Prostate gland (tissue), 2 donors: ENCODE results near the gene GAL. TPM values are rescaled to one million over a fixed set of nuclear protein-coding genes. Genes with fewer than 3 reads are reported as not detected.

Experiments
- DNase-seq: peaks from one replicate; pipeline ENCODE4 v3.0.0-alpha.2; 2019; ENCODE audit warnings: low spot score
- H3K27ac ChIP-seq, 2 donors: fragments of 200-600 bp; sonication (generic); 2 replicates each; pipeline ENCODE4 v1.5.1; 2017 to 2019
- H3K27me3 ChIP-seq: fragments of 200-600 bp; sonication (generic); replicated peaks from 2 replicates; pipeline ENCODE4 v1.5.1; 2019; ENCODE audit not compliant: insufficient read depth
- H3K36me3 ChIP-seq, 2 donors: fragments of 200-600 bp; sonication (generic); 1 replicate in 1 of 2; 2 replicates in 1 of 2; pipeline versions ENCODE4 v1.5.1 to v1.8.1; 2017 to 2019
- H3K4me1 ChIP-seq: fragments of 200-600 bp; sonication (generic); replicated peaks from 2 replicates; pipeline ENCODE4 v1.5.1; 2019
- H3K4me3 ChIP-seq, 2 donors: fragments of 200-600 bp; sonication (generic); 2 replicates each; pipeline ENCODE4 v1.5.1; 2017 to 2019
- H3K9me3 ChIP-seq: fragments of 200-600 bp; sonication (generic); 2 replicates; pipeline ENCODE4 v1.5.1; 2017
- CTCF ChIP-seq, 4 experiments: fragments of 200-600 bp in 2 of 4; fragments of 450-650 bp in 2 of 4; sonication (generic) in 2 of 4; IDR thresholded peaks; 1 replicate in 3 of 4; 2 replicates in 1 of 4; pipeline ENCODE4 v1.5.1; 2016 to 2019; ENCODE audit warnings: antibody characterized with exemption in 4 of 4, mild to moderate bottlenecking in 2 of 4, moderate library complexity in 2 of 4
- POLR2A ChIP-seq: fragments of 450-650 bp; IDR thresholded peaks from one replicate; pipeline ENCODE4 v1.6.1; 2016; ENCODE audit warnings: antibody characterized with exemption, mild to moderate bottlenecking
- POLR2AphosphoS5 ChIP-seq: sonication (generic); formaldehyde crosslinking; IDR thresholded peaks from one replicate; pipeline ENCODE4 v1.6.1; 2017; ENCODE audit warnings: antibody characterized with exemption
- WGBS: methylation state at CpG from one replicate; pipeline ENCODE4 v1.1.5; 2018; 5-methylcytosine and 5-hydroxymethylcytosine counted together
- intact Hi-C: fragments of 100-400 bp; cut with DNase I; formaldehyde crosslinking; loops from one replicate; pipeline ENCODE4 v1.14.2; 2022
- total RNA-seq, 2 donors: library from RNA; depleted of rRNA; stranded (reverse); fragments of >200 nt; gene quantifications; one replicate each; pipeline ENCODE4 v1.1.0, GENCODE V29; 2016

GAL gene
- total RNA-seq, 2 donors from 2014 or later = 1.1 to 4.8 TPM

- intact Hi-C loops = no loop called here
- DNase-seq = no peak
- no peak overlapping the region for H3K27ac ChIP-seq
- WGBS = 92% methylated on average over 12 of the region's 12 CpGs
- no peak overlapping the region for H3K4me3 ChIP-seq
- no peaks in the 10 kb centered on the region for H3K4me1 ChIP-seq
- H3K36me3 ChIP-seq = no peaks in the 10 kb centered on the region
- no peaks in the 10 kb centered on the region for H3K9me3 ChIP-seq
- peaks cover 5% of the 10 kb centered on the region for H3K27me3 ChIP-seq
- TF ChIP-seq CTCF (IDR thresholded peaks at IDR 0.05) (no peak), POLR2A (no peak), POLR2AphosphoS5 (no peak)
Observed at GRCh38 chr11:68686486-68686885, 2.1 kb downstream of the GAL start.

- Histone ChIP-seq H3K4me1 (no peaks in the 10 kb centered on the region), H3K9me3 (no peaks in the 10 kb centered on the region), H3K36me3 (no peaks in the 10 kb centered on the region), H3K4me3 (no peak overlapping the region), H3K27me3 (peaks cover 5% of the 10 kb centered on the region), H3K27ac (no peak overlapping the region)
- TF ChIP-seq CTCF (IDR thresholded peaks at IDR 0.05) (no peak), POLR2AphosphoS5 (no peak), POLR2A (no peak)
- intact Hi-C loops = no loop called here
- 68% methylated on average over 9 of the region's 9 CpGs for WGBS
- DNase-seq = no peak
Observed at GRCh38 chr11:68687311-68687710, 3.0 kb downstream of the GAL start.

- WGBS = 92% methylated on average over 14 of the region's 14 CpGs
- no peak for TF ChIP-seq CTCF (IDR thresholded peaks at IDR 0.05)
- no peaks in the 10 kb centered on the region for H3K36me3 ChIP-seq
- no peaks in the 10 kb centered on the region for H3K9me3 ChIP-seq
- DNase-seq = no peak
- H3K27ac ChIP-seq = no peak overlapping the region
- no peaks in the 10 kb centered on the region for H3K4me1 ChIP-seq
- peaks cover 5% of the 10 kb centered on the region for H3K27me3 ChIP-seq
- intact Hi-C loops = no loop called here
- H3K4me3 ChIP-seq = no peak overlapping the region
Observed at GRCh38 chr11:68687986-68688385, 3.6 kb downstream of the GAL start.

- peaks cover 5% of the 10 kb centered on the region for H3K27me3 ChIP-seq
- no peaks in the 10 kb centered on the region for H3K9me3 ChIP-seq
- 88% methylated on average over 12 of the region's 12 CpGs for WGBS
- H3K27ac ChIP-seq = no peak overlapping the region
- no peaks in the 10 kb centered on the region for H3K4me1 ChIP-seq
- DNase-seq = no peak
- no peak overlapping the region for H3K4me3 ChIP-seq
- no peaks in the 10 kb centered on the region for H3K36me3 ChIP-seq
- TF ChIP-seq POLR2AphosphoS5 = no peak
- no peak for TF ChIP-seq CTCF (IDR thresholded peaks at IDR 0.05)
- TF ChIP-seq POLR2A = no peak
- intact Hi-C loops = no loop called here
Observed at GRCh38 chr11:68688881-68689280, 4.5 kb downstream of the GAL start.

GRCh38 chr11:68689737-68690625 is 5.6 kb downstream of the GAL start:
- no peak overlapping the region for H3K4me3 ChIP-seq
- intact Hi-C loops = no loop called here
- no peak overlapping the region for H3K27ac ChIP-seq
- DNase-seq = no peak
- H3K4me1 ChIP-seq = no peaks in the 10 kb centered on the region
- no peaks in the 10 kb centered on the region for H3K9me3 ChIP-seq
- H3K36me3 ChIP-seq = no peaks in the 10 kb centered on the region
- peaks cover 3% of the 10 kb centered on the region for H3K27me3 ChIP-seq
- TF ChIP-seq CTCF (IDR thresholded peaks at IDR 0.05) (no peak), POLR2AphosphoS5 (no peak), POLR2A (no peak)
- 41% methylated on average over 14 of the region's 14 CpGs for WGBS
